ENCODE results near the gene FBLN2.

DNA sequence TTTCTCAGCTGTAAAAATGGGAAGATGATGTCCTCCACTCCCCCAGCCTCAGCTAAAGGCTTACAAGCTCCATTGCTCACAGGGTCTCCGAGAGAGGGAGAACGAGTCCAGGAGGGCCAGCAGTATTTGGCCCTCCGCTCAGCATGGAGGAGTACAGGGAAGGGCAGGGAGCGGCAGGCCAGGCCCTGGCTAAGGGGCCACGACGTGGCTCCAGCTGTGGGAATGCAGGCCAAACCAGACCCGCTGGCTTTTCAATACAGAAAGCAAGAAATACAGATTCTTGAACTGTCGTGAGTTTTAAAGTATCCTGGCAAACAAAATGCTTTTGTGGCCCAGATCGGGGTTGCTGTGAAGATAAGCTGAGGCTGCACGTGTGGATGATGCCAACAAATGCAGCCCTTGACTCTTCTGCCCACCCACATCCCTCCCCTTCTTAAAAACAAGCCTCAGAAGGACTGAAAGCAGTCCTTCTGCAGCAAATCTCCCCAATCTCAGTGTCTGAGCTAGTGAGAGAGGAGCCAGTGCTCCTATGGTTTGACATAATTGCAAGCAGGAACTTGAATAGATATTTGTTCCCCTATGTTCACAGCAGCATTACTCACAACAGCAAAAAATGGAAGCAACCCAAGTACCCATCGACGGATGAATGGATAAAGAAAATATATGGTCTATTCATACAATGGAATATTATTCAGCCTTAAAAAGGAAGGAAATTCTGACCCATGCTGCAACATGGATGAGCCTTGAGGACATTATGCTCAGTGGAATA, 18.5 kb upstream of the FBLN2 start:
- TF ChIP-seq, protein P1, sequence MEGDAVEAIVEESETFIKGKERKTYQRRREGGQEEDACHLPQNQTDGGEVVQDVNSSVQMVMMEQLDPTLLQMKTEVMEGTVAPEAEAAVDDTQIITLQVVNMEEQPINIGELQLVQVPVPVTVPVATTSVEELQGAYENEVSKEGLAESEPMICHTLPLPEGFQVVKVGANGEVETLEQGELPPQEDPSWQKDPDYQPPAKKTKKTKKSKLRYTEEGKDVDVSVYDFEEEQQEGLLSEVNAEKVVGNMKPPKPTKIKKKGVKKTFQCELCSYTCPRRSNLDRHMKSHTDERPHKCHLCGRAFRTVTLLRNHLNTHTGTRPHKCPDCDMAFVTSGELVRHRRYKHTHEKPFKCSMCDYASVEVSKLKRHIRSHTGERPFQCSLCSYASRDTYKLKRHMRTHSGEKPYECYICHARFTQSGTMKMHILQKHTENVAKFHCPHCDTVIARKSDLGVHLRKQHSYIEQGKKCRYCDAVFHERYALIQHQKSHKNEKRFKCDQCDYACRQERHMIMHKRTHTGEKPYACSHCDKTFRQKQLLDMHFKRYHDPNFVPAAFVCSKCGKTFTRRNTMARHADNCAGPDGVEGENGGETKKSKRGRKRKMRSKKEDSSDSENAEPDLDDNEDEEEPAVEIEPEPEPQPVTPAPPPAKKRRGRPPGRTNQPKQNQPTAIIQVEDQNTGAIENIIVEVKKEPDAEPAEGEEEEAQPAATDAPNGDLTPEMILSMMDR (IDR thresholded peaks at IDR 0.05) = no peak
- TF ChIP-seq POLR2A (IDR thresholded peaks at IDR 0.05) = no peak

Data from vagina (tissue), 2 donors.